ENCODE results near the gene MAST4.
"Not testable (repeated sequence)": the region's sequence is repeated elsewhere in the genome, so short reads cannot be mapped to it uniquely, and the experiment has no call there.

Gene MAST4

GRCh38 chr5:67090040-67090439, 493.8 kb downstream of the MAST4 start:
- no peak for DNase-seq (ENCODE audit: low read depth)

- DNase-seq (ENCODE audit: low read depth): no peak
These were observed 494.4 kb downstream of the MAST4 start for GRCh38 chr5:67090593-67090992.

- no peak for DNase-seq (ENCODE audit: low read depth)
These were observed 496.3 kb downstream of the MAST4 start for GRCh38 chr5:67092535-67092934.

- no peak for DNase-seq (ENCODE audit: low read depth)
These were observed 497.1 kb downstream of the MAST4 start for GRCh38 chr5:67093279-67093678.

- peak; percentile 53 for DNase-seq (ENCODE audit: low read depth)
These were observed 498.5 kb downstream of the MAST4 start for GRCh38 chr5:67094476-67095300.

- peak; percentile 28 for DNase-seq (ENCODE audit: low read depth)
These were observed 499.4 kb downstream of the MAST4 start for GRCh38 chr5:67095346-67096171.

- DNase-seq (ENCODE audit: low read depth): no peak
These were observed 502.5 kb downstream of the MAST4 start for GRCh38 chr5:67098656-67099055.

- no peak for DNase-seq (ENCODE audit: low read depth)
These were observed 504.1 kb downstream of the MAST4 start for GRCh38 chr5:67100301-67100700.

GRCh38 chr5:67102708-67103107, 506.5 kb downstream of the MAST4 start:
- no peak for DNase-seq (ENCODE audit: low read depth)

- DNase-seq (ENCODE audit: low read depth): no peak
These were observed 508.7 kb downstream of the MAST4 start for GRCh38 chr5:67104859-67105258.

- no peak for DNase-seq (ENCODE audit: low read depth)
These were observed 509.1 kb downstream of the MAST4 start for GRCh38 chr5:67105270-67105669.

GRCh38 chr5:67106626-67107342, 510.6 kb downstream of the MAST4 start:
- no peak for DNase-seq (ENCODE audit: low read depth)

GRCh38 chr5:67111779-67112178, 515.6 kb downstream of the MAST4 start:
- DNase-seq (ENCODE audit: low read depth): no peak

- no peak for DNase-seq (ENCODE audit: low read depth)
These were observed 519.1 kb downstream of the MAST4 start for GRCh38 chr5:67115246-67115645.

- DNase-seq (ENCODE audit: low read depth): no peak
These were observed 519.6 kb downstream of the MAST4 start for GRCh38 chr5:67115817-67116216.

GRCh38 chr5:67118050-67118620, 521.9 kb downstream of the MAST4 start:
- no peak for DNase-seq (ENCODE audit: low read depth)

GRCh38 chr5:67119010-67119409, 522.8 kb downstream of the MAST4 start:
- no peak for DNase-seq (ENCODE audit: low read depth)

- DNase-seq (ENCODE audit: low read depth): no peak
These were observed 523.8 kb downstream of the MAST4 start for GRCh38 chr5:67120032-67120431.

GRCh38 chr5:67123819-67124218, 527.6 kb downstream of the MAST4 start:
- DNase-seq (ENCODE audit: low read depth): no peak

- no peak for DNase-seq (ENCODE audit: low read depth)
These were observed 528.4 kb downstream of the MAST4 start for GRCh38 chr5:67124556-67124955.

GRCh38 chr5:67127347-67127895, 531.2 kb downstream of the MAST4 start:
- DNase-seq (ENCODE audit: low read depth): not testable (repeated sequence)

GRCh38 chr5:67129768-67130167, 533.6 kb downstream of the MAST4 start:
- DNase-seq (ENCODE audit: low read depth): no peak

All from fibroblast of the conjunctiva (primary cell).